SK-N-SH treated with all-trans-retinoic acid at 6 μM for 48 hours (cell line): ENCODE results near the gene VPS9D1.

Experiments
- ATAC-seq: fragments of 200-7000 bp; cut with Tn5 transposase; 3 replicates; pipeline ENCODE4 v1.9.1; 2020; ENCODE audit warnings: mild to moderate bottlenecking, moderate library complexity
- ARNTL ChIP-seq: fragments of 450-650 bp; formaldehyde crosslinking; IDR thresholded peaks from 2 replicates; pipeline ENCODE4 v1.5.0; 2020; ENCODE audit warnings: low read depth, mild to moderate bottlenecking, moderate library complexity, borderline replicate concordance
- BACH2 ChIP-seq: fragments of 250-450 bp; sonication (Bioruptor Pico); IDR thresholded peaks from 2 replicates; pipeline ENCODE4 v1.9.0; 2021; ENCODE audit warnings: mild to moderate bottlenecking, borderline replicate concordance
- ESRRG ChIP-seq: fragments of 250-450 bp; sonication (Bioruptor Pico); IDR thresholded peaks from 2 replicates; pipeline ENCODE4 v1.6.1; 2021; ENCODE audit warnings: mild to moderate bottlenecking
- GLIS3 ChIP-seq: fragments of 250-450 bp; sonication (Bioruptor Pico); IDR thresholded peaks from 2 replicates; pipeline ENCODE4 v1.5.0; 2020; ENCODE audit warnings: mild to moderate bottlenecking, moderate library complexity
- ISL1 ChIP-seq: fragments of 250-450 bp; sonication (Bioruptor Pico); IDR thresholded peaks from 2 replicates; pipeline ENCODE4 v2.1.2; 2022; ENCODE audit warnings: mild to moderate bottlenecking, moderate library complexity
- OSR1 ChIP-seq: fragments of 250-450 bp; sonication (Bioruptor Pico); IDR thresholded peaks from 2 replicates; pipeline ENCODE4 v1.8.0; 2022; ENCODE audit warnings: moderate library complexity, mild to moderate bottlenecking, inconsistent platforms
- PPARA ChIP-seq: fragments of 250-450 bp; sonication (Bioruptor Pico); IDR thresholded peaks from 2 replicates; pipeline ENCODE4 v1.5.0; 2020; ENCODE audit warnings: mild to moderate bottlenecking, borderline replicate concordance
- RARB ChIP-seq: fragments of 250-450 bp; sonication (Bioruptor Pico); IDR thresholded peaks from 2 replicates; pipeline ENCODE4 v1.8.0; 2021; ENCODE audit warnings: mild to moderate bottlenecking, moderate library complexity
- SNAI2 ChIP-seq: fragments of 250-450 bp; sonication (Bioruptor Pico); IDR thresholded peaks from 2 replicates; pipeline ENCODE4 v1.5.0; 2020; ENCODE audit warnings: mild to moderate bottlenecking, moderate library complexity
- TCF4 ChIP-seq: fragments of 250-450 bp; sonication (Bioruptor Pico); IDR thresholded peaks from 2 replicates; pipeline ENCODE4 v1.8.0; 2021; ENCODE audit warnings: mild to moderate bottlenecking, moderate library complexity, borderline replicate concordance
- TOX ChIP-seq: fragments of 250-450 bp; sonication (Bioruptor Pico); IDR thresholded peaks from 2 replicates; pipeline ENCODE4 v1.8.0; 2021; ENCODE audit warnings: mild to moderate bottlenecking, moderate library complexity, borderline replicate concordance
- ZC3H10 ChIP-seq: fragments of 250-450 bp; sonication (Bioruptor Pico); IDR thresholded peaks from 2 replicates; pipeline ENCODE4 v1.5.1; 2021; ENCODE audit warnings: mild to moderate bottlenecking, moderate library complexity
- ZFP3 ChIP-seq: fragments of 250-450 bp; sonication (Bioruptor Pico); IDR thresholded peaks from 2 replicates; pipeline ENCODE4 v1.5.0; 2020; ENCODE audit warnings: mild to moderate bottlenecking, moderate library complexity
- ZFP30 ChIP-seq: fragments of 450-650 bp; formaldehyde crosslinking; IDR thresholded peaks from 2 replicates; pipeline ENCODE4 v1.5.0; 2022; ENCODE audit warnings: mild to moderate bottlenecking, moderate library complexity
- ZNF565 ChIP-seq: fragments of 450-650 bp; formaldehyde crosslinking; conservative IDR thresholded peaks from 2 replicates; pipeline ENCODE4 v1.5.0; 2020; ENCODE audit warnings: low read depth, mild to moderate bottlenecking, moderate library complexity
- ZNF70 ChIP-seq: fragments of 450-650 bp; formaldehyde crosslinking; IDR thresholded peaks from 2 replicates; pipeline ENCODE4 v1.5.0; 2020; ENCODE audit warnings: mild to moderate bottlenecking, moderate library complexity
- ZNF8 ChIP-seq: fragments of 450-650 bp; formaldehyde crosslinking; IDR thresholded peaks from 2 replicates; pipeline ENCODE4 v1.5.0; 2020; ENCODE audit warnings: mild to moderate bottlenecking, moderate library complexity
- TF ChIP-seq, protein P1 (sequence below): fragments of 250-450 bp; sonication (Bioruptor Pico); IDR thresholded peaks from 2 replicates; pipeline ENCODE4 v1.8.0; 2020; ENCODE audit warnings: mild to moderate bottlenecking, moderate library complexity, borderline replicate concordance
- TF ChIP-seq, protein P2 (sequence below): fragments of 250-450 bp; sonication (Bioruptor Pico); IDR thresholded peaks from 2 replicates; pipeline ENCODE4 v1.5.1; 2020; ENCODE audit warnings: low read depth, mild to moderate bottlenecking, moderate library complexity
- TF ChIP-seq, protein P3 (sequence below): fragments of 250-450 bp; sonication (Bioruptor Pico); IDR thresholded peaks from 2 replicates; pipeline ENCODE4 v1.8.0; 2021; ENCODE audit warnings: low read depth, mild to moderate bottlenecking, moderate library complexity, borderline replicate concordance
- TF ChIP-seq, protein P4 (sequence below): fragments of 250-450 bp; sonication (Bioruptor Pico); IDR thresholded peaks from 2 replicates; pipeline ENCODE4 v1.5.1; 2021; ENCODE audit warnings: mild to moderate bottlenecking, moderate library complexity

VPS9D1 gene

DNA sequence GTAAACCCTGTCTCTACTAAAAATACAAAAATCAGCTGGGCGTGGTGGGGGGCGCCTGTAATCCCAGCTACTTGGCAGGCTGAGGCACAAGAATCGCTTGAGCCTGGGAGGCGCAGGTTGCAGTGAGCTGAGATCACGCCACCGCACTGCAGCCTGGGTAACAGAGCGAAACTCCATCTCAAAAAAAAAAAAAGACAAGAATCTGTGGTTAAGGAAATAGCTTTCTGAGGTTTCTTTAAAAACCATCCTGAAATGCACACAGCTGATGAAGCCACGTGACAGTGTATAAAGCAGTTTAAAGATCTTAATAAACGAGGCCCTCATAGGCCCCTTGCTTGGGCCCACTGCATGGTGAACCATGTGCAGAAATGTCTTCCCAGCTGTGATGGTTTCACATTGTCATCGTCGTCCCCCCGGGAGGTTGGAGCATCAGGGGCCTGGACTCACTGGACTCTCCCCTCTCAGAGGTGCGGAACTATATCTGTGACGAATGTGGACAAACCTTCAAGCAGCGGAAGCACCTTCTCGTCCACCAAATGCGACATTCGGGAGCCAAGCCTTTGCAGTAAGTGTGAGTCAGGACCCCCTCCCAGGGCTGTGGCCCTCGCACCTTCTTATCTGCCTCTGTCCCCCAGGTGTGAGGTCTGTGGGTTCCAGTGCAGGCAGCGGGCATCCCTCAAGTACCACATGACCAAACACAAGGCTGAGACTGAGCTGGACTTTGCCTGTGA is 16.8 kb upstream of the VPS9D1 start (continued):
- TF ChIP-seq, protein P1, sequence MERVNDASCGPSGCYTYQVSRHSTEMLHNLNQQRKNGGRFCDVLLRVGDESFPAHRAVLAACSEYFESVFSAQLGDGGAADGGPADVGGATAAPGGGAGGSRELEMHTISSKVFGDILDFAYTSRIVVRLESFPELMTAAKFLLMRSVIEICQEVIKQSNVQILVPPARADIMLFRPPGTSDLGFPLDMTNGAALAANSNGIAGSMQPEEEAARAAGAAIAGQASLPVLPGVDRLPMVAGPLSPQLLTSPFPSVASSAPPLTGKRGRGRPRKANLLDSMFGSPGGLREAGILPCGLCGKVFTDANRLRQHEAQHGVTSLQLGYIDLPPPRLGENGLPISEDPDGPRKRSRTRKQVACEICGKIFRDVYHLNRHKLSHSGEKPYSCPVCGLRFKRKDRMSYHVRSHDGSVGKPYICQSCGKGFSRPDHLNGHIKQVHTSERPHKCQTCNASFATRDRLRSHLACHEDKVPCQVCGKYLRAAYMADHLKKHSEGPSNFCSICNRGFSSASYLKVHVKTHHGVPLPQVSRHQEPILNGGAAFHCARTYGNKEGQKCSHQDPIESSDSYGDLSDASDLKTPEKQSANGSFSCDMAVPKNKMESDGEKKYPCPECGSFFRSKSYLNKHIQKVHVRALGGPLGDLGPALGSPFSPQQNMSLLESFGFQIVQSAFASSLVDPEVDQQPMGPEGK (CRISPR knock-in tag): no peak
- no peak for TF ChIP-seq TOX
- TF ChIP-seq TCF4 (CRISPR knock-in tag): no peak
- no peak for TF ChIP-seq RARB (CRISPR knock-in tag)
- TF ChIP-seq, protein P2, sequence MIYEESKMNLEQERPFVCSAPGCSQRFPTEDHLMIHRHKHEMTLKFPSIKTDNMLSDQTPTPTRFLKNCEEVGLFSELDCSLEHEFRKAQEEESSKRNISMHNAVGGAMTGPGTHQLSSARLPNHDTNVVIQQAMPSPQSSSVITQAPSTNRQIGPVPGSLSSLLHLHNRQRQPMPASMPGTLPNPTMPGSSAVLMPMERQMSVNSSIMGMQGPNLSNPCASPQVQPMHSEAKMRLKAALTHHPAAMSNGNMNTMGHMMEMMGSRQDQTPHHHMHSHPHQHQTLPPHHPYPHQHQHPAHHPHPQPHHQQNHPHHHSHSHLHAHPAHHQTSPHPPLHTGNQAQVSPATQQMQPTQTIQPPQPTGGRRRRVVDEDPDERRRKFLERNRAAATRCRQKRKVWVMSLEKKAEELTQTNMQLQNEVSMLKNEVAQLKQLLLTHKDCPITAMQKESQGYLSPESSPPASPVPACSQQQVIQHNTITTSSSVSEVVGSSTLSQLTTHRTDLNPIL: no peak

DNA sequence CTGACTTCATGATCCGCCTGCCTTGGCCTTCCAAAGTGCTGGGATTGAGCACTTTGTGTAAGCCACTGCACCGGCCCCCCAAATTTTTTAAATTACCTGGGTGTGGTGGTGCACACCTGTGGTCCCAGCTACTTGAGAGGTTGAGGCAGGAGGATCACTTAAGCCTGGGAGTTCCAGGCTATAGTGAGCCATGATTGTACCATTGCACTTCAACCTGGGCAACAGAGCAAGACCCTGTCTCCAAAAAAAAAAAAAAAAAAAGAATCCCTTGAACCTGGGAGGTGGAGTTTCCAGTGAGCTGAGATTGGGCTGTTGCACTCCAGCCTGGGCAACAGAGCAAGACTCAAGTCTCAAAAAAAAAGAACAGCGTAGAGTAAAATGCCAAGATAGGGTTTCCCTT is 15.9 kb upstream of the VPS9D1 start:
- no peak for ATAC-seq
- TF ChIP-seq ZNF70: no peak
- TF ChIP-seq, protein P2: no peak
- no peak for TF ChIP-seq ISL1 (CRISPR knock-in tag)
- no peak for TF ChIP-seq ZNF8 (CRISPR knock-in tag)

DNA sequence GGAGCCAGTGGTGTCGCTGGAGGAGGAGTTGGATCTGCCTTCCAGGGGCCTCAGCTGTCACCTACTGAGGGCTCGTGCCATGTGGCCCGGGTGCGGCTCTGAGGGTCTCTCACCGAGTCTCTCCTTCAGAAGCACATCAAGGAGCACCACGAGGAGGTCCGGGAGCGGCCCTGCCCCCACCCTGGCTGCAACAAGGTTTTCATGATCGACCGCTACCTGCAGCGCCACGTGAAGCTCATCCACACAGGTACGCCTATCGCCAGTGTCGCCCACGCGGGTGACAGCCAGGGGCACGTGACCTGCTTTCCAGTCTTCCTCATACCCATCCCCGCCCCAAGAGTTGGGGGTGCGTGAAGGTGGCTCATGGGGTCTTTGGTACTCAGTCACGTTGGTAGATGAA is 13.1 kb upstream of the VPS9D1 start:
- no peak for ATAC-seq

DNA sequence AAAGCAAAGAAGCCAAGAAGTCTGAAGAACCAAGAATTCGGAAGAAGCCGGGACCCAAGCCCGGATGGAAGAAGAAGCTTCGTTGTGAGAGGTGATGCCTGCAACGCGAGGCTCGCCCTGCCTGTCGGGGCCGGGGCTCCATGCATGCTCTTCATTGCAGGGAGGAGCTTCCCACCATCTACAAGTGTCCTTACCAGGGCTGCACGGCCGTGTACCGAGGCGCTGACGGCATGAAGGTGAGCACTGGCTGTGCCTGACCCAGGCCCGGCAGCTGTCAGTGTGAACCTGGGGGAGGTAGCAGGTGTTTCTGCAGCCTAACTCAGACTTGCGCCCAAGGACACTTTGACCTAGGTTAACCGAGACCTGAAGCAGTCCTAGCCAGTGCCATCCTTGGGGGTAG is 12.6 kb upstream of the VPS9D1 start:
- no peak for ATAC-seq
- TF ChIP-seq ZNF8 (CRISPR knock-in tag) (no peak), ARNTL (CRISPR knock-in tag) (no peak), OSR1 (CRISPR knock-in tag) (no peak), ZFP3 (CRISPR knock-in tag) (no peak), SNAI2 (CRISPR knock-in tag) (no peak), ZC3H10 (CRISPR knock-in tag) (no peak), TCF4 (CRISPR knock-in tag) (no peak), ZFP30 (CRISPR knock-in tag) (no peak), GLIS3 (CRISPR knock-in tag) (no peak), TOX (no peak), PPARA (CRISPR knock-in tag) (no peak), ZNF565 (CRISPR knock-in tag) (no peak), ISL1 (CRISPR knock-in tag) (no peak), BACH2 (no peak)
- TF ChIP-seq, protein P3, sequence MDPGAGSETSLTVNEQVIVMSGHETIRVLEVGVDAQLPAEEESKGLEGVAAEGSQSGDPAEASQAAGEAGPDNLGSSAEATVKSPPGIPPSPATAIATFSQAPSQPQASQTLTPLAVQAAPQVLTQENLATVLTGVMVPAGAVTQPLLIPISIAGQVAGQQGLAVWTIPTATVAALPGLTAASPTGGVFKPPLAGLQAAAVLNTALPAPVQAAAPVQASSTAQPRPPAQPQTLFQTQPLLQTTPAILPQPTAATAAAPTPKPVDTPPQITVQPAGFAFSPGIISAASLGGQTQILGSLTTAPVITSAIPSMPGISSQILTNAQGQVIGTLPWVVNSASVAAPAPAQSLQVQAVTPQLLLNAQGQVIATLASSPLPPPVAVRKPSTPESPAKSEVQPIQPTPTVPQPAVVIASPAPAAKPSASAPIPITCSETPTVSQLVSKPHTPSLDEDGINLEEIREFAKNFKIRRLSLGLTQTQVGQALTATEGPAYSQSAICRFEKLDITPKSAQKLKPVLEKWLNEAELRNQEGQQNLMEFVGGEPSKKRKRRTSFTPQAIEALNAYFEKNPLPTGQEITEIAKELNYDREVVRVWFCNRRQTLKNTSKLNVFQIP (CRISPR knock-in tag): no peak
- TF ChIP-seq, protein P2: no peak

More for the DNA sequence above, 13.1 kb upstream of the VPS9D1 start:
- TF ChIP-seq TCF4 (CRISPR knock-in tag) (no peak), RARB (CRISPR knock-in tag) (no peak), ESRRG (CRISPR knock-in tag) (no peak), ARNTL (CRISPR knock-in tag) (no peak), OSR1 (CRISPR knock-in tag) (no peak)
- TF ChIP-seq, protein P3 (CRISPR knock-in tag): no peak
- TF ChIP-seq, protein P2: no peak
- TF ChIP-seq, protein P4, sequence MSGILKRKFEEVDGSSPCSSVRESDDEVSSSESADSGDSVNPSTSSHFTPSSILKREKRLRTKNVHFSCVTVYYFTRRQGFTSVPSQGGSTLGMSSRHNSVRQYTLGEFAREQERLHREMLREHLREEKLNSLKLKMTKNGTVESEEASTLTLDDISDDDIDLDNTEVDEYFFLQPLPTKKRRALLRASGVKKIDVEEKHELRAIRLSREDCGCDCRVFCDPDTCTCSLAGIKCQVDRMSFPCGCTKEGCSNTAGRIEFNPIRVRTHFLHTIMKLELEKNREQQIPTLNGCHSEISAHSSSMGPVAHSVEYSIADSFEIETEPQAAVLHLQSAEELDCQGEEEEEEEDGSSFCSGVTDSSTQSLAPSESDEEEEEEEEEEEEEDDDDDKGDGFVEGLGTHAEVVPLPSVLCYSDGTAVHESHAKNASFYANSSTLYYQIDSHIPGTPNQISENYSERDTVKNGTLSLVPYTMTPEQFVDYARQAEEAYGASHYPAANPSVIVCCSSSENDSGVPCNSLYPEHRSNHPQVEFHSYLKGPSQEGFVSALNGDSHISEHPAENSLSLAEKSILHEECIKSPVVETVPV (CRISPR knock-in tag): no peak
